VCaP (cell line): ENCODE measurements around the gene SDCCAG8.

ENCODE experiments used
- H3K27ac ChIP-seq: fragments of 450-650 bp; 2 replicates; pipeline ENCODE4 v1.5.1; 2017
- CTCF ChIP-seq: fragments of 450-650 bp; conservative IDR thresholded peaks from 2 replicates; pipeline ENCODE4 v1.5.1; 2017; ENCODE audit warnings: mild to moderate bottlenecking, moderate library complexity

Gene SDCCAG8

GRCh38 chr1:243413431-243414151, 157.8 kb downstream of the SDCCAG8 start:
- no peak for TF ChIP-seq CTCF
- H3K27ac ChIP-seq, result no peak overlapping the region

- TF ChIP-seq CTCF, result no peak
- H3K27ac ChIP-seq, result no peak overlapping the region
These were observed 158.3 kb downstream of the SDCCAG8 start for GRCh38 chr1:243414152-243414494.

GRCh38 chr1:243415663-243416408, 160.0 kb downstream of the SDCCAG8 start:
- H3K27ac ChIP-seq, result no peak overlapping the region
- no peak for TF ChIP-seq CTCF

- H3K27ac ChIP-seq, result no peak overlapping the region
- TF ChIP-seq CTCF, result no peak
These were observed 160.7 kb downstream of the SDCCAG8 start for GRCh38 chr1:243416495-243416894.

- TF ChIP-seq CTCF, result no peak
- H3K27ac ChIP-seq, result peak overlapping the region; percentile 88
These were observed 164.4 kb downstream of the SDCCAG8 start for GRCh38 chr1:243420016-243420945.

- TF ChIP-seq CTCF, result no peak
- H3K27ac ChIP-seq, result peak overlapping the region; percentile 88
These were observed 165.3 kb downstream of the SDCCAG8 start for GRCh38 chr1:243420946-243421685.
